ENCODE data around the gene NUP133. TPM values are rescaled to one million over a fixed set of nuclear protein-coding genes. Genes with fewer than 3 reads are reported as not detected.
"Not testable (repeated sequence)": the region's sequence is repeated elsewhere in the genome, so short reads cannot be mapped to it uniquely, and the experiment has no call there.

NUP133 gene
- total RNA-seq, 1 donor from 2014 or later: 23.4 TPM

GRCh38 chr1:229430761-229431283 lies 77.3 kb downstream of the NUP133 start:
- Histone ChIP-seq H3K36me3 (ENCODE audit: control insufficient read depth, insufficient read depth, low read length) (no peaks in the 10 kb centered on the region), H3K27me3 (ENCODE audit: control insufficient read depth, insufficient read depth, low read length) (peaks cover 51% of the 10 kb centered on the region), H3K4me3 (ENCODE audit: low read depth, low read length) (no peak overlapping the region)
- FAIRE-seq (no peak), DNase-seq (ENCODE audit: low read depth) (no peak)
- TF ChIP-seq CTCF (IDR thresholded peaks at IDR 0.05; ENCODE audit: insufficient read depth, low read length, severe bottlenecking): no peak

- DNase-seq (ENCODE audit: low read depth) (no peak), FAIRE-seq (no peak)
- H3K4me3 ChIP-seq (ENCODE audit: low read depth, low read length): no peak overlapping the region
- no peaks in the 10 kb centered on the region for H3K36me3 ChIP-seq (ENCODE audit: control insufficient read depth, insufficient read depth, low read length)
- TF ChIP-seq CTCF (IDR thresholded peaks at IDR 0.05; ENCODE audit: insufficient read depth, low read length, severe bottlenecking): no peak
- peaks cover 30% of the 10 kb centered on the region for H3K27me3 ChIP-seq (ENCODE audit: control insufficient read depth, insufficient read depth, low read length)
These were observed 79.9 kb downstream of the NUP133 start for GRCh38 chr1:229428256-229428655.

GRCh38 chr1:229427572-229427971 lies 80.6 kb downstream of the NUP133 start:
- FAIRE-seq: no peak
- no peak for TF ChIP-seq CTCF (IDR thresholded peaks at IDR 0.05; ENCODE audit: insufficient read depth, low read length, severe bottlenecking)
- Histone ChIP-seq H3K4me3 (ENCODE audit: low read depth, low read length) (no peak overlapping the region), H3K36me3 (ENCODE audit: control insufficient read depth, insufficient read depth, low read length) (no peaks in the 10 kb centered on the region), H3K27me3 (ENCODE audit: control insufficient read depth, insufficient read depth, low read length) (peaks cover 23% of the 10 kb centered on the region)
- DNase-seq (ENCODE audit: low read depth): no peak

- TF ChIP-seq CTCF (IDR thresholded peaks at IDR 0.05; ENCODE audit: insufficient read depth, low read length, severe bottlenecking): no peak
- Histone ChIP-seq H3K4me3 (ENCODE audit: low read depth, low read length) (no peak overlapping the region), H3K27me3 (ENCODE audit: control insufficient read depth, insufficient read depth, low read length) (peaks cover 8% of the 10 kb centered on the region), H3K36me3 (ENCODE audit: control insufficient read depth, insufficient read depth, low read length) (no peaks in the 10 kb centered on the region)
- peak; percentile 50 for FAIRE-seq
- no peak for DNase-seq (ENCODE audit: low read depth)
These were observed 82.5 kb downstream of the NUP133 start for GRCh38 chr1:229425564-229426159.

GRCh38 chr1:229420765-229421164 lies 87.4 kb downstream of the NUP133 start:
- peaks cover under 1% of the 10 kb centered on the region for H3K27me3 ChIP-seq (ENCODE audit: control insufficient read depth, insufficient read depth, low read length)
- H3K4me3 ChIP-seq (ENCODE audit: low read depth, low read length): no peak overlapping the region
- no peak for TF ChIP-seq CTCF (IDR thresholded peaks at IDR 0.05; ENCODE audit: insufficient read depth, low read length, severe bottlenecking)
- H3K36me3 ChIP-seq (ENCODE audit: control insufficient read depth, insufficient read depth, low read length): no peaks in the 10 kb centered on the region
- no peak for FAIRE-seq
- DNase-seq (ENCODE audit: low read depth): peak; percentile 9

- Histone ChIP-seq H3K27me3 (ENCODE audit: control insufficient read depth, insufficient read depth, low read length) (no peaks in the 10 kb centered on the region), H3K4me3 (ENCODE audit: low read depth, low read length) (no peak overlapping the region), H3K36me3 (ENCODE audit: control insufficient read depth, insufficient read depth, low read length) (no peaks in the 10 kb centered on the region)
- TF ChIP-seq CTCF (IDR thresholded peaks at IDR 0.05; ENCODE audit: insufficient read depth, low read length, severe bottlenecking): no peak
- FAIRE-seq (no peak), DNase-seq (ENCODE audit: low read depth) (no peak)
These were observed 87.9 kb downstream of the NUP133 start for GRCh38 chr1:229420224-229420623.

GRCh38 chr1:229418586-229418985 lies 89.6 kb downstream of the NUP133 start:
- not testable (repeated sequence) for H3K27me3 ChIP-seq (ENCODE audit: control insufficient read depth, insufficient read depth, low read length); H3K4me3 ChIP-seq (ENCODE audit: low read depth, low read length); DNase-seq (ENCODE audit: low read depth); H3K36me3 ChIP-seq (ENCODE audit: control insufficient read depth, insufficient read depth, low read length); FAIRE-seq

GRCh38 chr1:229412810-229413209 lies 95.3 kb downstream of the NUP133 start:
- H3K27me3 ChIP-seq (ENCODE audit: control insufficient read depth, insufficient read depth, low read length): peaks cover 24% of the 10 kb centered on the region
- H3K4me3 ChIP-seq (ENCODE audit: low read depth, low read length); H3K36me3 ChIP-seq (ENCODE audit: control insufficient read depth, insufficient read depth, low read length); FAIRE-seq; DNase-seq (ENCODE audit: low read depth): not testable (repeated sequence)
